K562 (cell line): Measurements from ENCODE around the gene CCZ1B. TPM values are rescaled to one million over a fixed set of nuclear protein-coding genes. Genes with fewer than 3 reads are reported as not detected.

Source experiments
- CBX1 ChIP-seq: sonication (generic); IDR thresholded peaks from 2 replicates; pipeline ENCODE4 v1.6.1; 2016; ENCODE audit warnings: antibody characterized with exemption, low read depth, mild to moderate bottlenecking
- CXXC5 ChIP-seq: fragments of 250-450 bp; sonication (Bioruptor Pico); IDR thresholded peaks from 2 replicates; pipeline ENCODE4 v1.8.0; 2022; ENCODE audit warnings: inconsistent platforms, mild to moderate bottlenecking, moderate library complexity
- DMBX1 ChIP-seq: fragments of 250-450 bp; sonication (Bioruptor Pico); IDR thresholded peaks from 2 replicates; pipeline ENCODE4 v1.8.0; 2022; ENCODE audit warnings: inconsistent platforms, mild to moderate bottlenecking, moderate library complexity, borderline replicate concordance
- EP400 ChIP-seq: fragments of 450-650 bp; IDR thresholded peaks from 2 replicates; pipeline ENCODE4 v1.6.1; 2017; ENCODE audit warnings: antibody characterized with exemption, mild to moderate bottlenecking, moderate library complexity
- FOXK2 ChIP-seq, 2 experiments: fragments of 450-650 bp; IDR thresholded peaks in 1 of 2; conservative IDR thresholded peaks in 1 of 2; 2 replicates each; pipeline ENCODE4 v1.6.1; 2016; ENCODE audit warnings: low read depth in 2 of 2, mild to moderate bottlenecking in 1 of 2
- GABPA ChIP-seq: fragments of 200-800 bp; sonication (Bioruptor generic); conservative IDR thresholded peaks from 2 replicates; pipeline ENCODE4 v1.6.1; 2016; ENCODE audit warnings: low read depth, missing genetic modification characterization, missing compliant biosample characterization
- HBP1 ChIP-seq: fragments of 450-650 bp; formaldehyde crosslinking; IDR thresholded peaks from 2 replicates; pipeline ENCODE4 v1.4.0; 2022; ENCODE audit warnings: missing genetic modification characterization
- HCFC1 ChIP-seq: IDR thresholded peaks from 2 replicates; pipeline ENCODE4 v1.6.1; 2012; ENCODE audit warnings: low read depth, low read length, improper control_type of control experiment
- MGA ChIP-seq: fragments of 450-650 bp; IDR thresholded peaks from 2 replicates; pipeline ENCODE4 v1.6.1; 2016; ENCODE audit warnings: mild to moderate bottlenecking, moderate library complexity
- MTA2 ChIP-seq: fragments of 450-650 bp; IDR thresholded peaks from 2 replicates; pipeline ENCODE4 v1.6.1; 2016; ENCODE audit warnings: low read depth
- RB1 ChIP-seq: fragments of 450-650 bp; IDR thresholded peaks from 2 replicates; pipeline ENCODE4 v1.6.1; 2017; ENCODE audit warnings: low read depth, mild to moderate bottlenecking
- ZNF75A ChIP-seq: fragments of 450-650 bp; formaldehyde crosslinking; IDR thresholded peaks from 2 replicates; pipeline ENCODE4 v1.4.0; 2020; ENCODE audit warnings: mild to moderate bottlenecking
- polyA plus RNA-seq, 8 experiments: library from polyadenylated mRNA; depleted of rRNA in 4 of 8; stranded (reverse) in 5 of 8; unstranded in 3 of 8; fragments of >200 nt; fragmentation: Nextera tagmentation in 2 of 8; fragmentation: Illumina TruSeq in 1 of 8; extraction: Ambion mirVana in 2 of 8; extraction: Trizol in 1 of 8; gene quantifications; 2 replicates each; pipeline versions ENCODE4 v1.2.1 to v1.2.3, GENCODE V29; 2011 to 2014; ENCODE audit warnings: inconsistent platforms in 1 of 8, missing spikeins in 1 of 8
- total RNA-seq, 7 experiments: library from RNA; depleted of rRNA in 6 of 7; stranded (reverse); fragments of >200 nt in 6 of 7; fragmentation: Illumina TruSeq in 2 of 7; extraction: Trizol in 2 of 7; gene quantifications; 2 replicates each; pipeline versions ENCODE4 v1.2.1 to v1.2.3, GENCODE V29; 2011 to 2021; ENCODE audit warnings: low replicate concordance in 1 of 7
- TF ChIP-seq, protein P1 (sequence below): fragments of 450-650 bp; formaldehyde crosslinking; IDR thresholded peaks from 2 replicates; pipeline ENCODE4 v1.4.0; 2020; ENCODE audit warnings: mild to moderate bottlenecking, moderate library complexity

The CCZ1B gene
- total and polyA plus RNA-seq, 9 of the 15 experiments (the other 6 are each of a cell fraction or from before 2014, with no cell fraction given), result 8.1 to 78.5 (median 36.8) TPM

- TF ChIP-seq GABPA, result peak; percentile 89
- 0 out of 2 replicates have a peak, but pooled peaks have one; percentile 22 for TF ChIP-seq HBP1 (CRISPR knock-in tag)
- TF ChIP-seq MGA, result peak; percentile 61
- TF ChIP-seq RB1, result 0 out of 2 replicates have a peak, but pooled peaks have one; percentile 32
- peak; percentile 97 for TF ChIP-seq CBX1
- TF ChIP-seq, protein P1, sequence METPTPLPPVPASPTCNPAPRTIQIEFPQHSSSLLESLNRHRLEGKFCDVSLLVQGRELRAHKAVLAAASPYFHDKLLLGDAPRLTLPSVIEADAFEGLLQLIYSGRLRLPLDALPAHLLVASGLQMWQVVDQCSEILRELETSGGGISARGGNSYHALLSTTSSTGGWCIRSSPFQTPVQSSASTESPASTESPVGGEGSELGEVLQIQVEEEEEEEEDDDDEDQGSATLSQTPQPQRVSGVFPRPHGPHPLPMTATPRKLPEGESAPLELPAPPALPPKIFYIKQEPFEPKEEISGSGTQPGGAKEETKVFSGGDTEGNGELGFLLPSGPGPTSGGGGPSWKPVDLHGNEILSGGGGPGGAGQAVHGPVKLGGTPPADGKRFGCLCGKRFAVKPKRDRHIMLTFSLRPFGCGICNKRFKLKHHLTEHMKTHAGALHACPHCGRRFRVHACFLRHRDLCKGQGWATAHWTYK (CRISPR knock-in tag), result 0 out of 2 replicates have a peak, but pooled peaks have one; percentile 41
- peak; percentile 83 to 89 for TF ChIP-seq FOXK2 (conservative IDR thresholded peaks at IDR 0.05 in 1 of 2, IDR thresholded peaks at IDR 0.05 in 1 of 2; ENCODE audit: low read depth in 2 of 2)
- peak; percentile 66 for TF ChIP-seq HCFC1
- peak; percentile 65 for TF ChIP-seq EP400
- TF ChIP-seq ZNF75A (CRISPR knock-in tag), result 0 out of 2 replicates have a peak, but pooled peaks have one; percentile 20
- peak; percentile 56 for TF ChIP-seq MTA2
- peak; percentile 86 for TF ChIP-seq CXXC5 (CRISPR knock-in tag)
- peak; percentile 84; the same call in 1 of the 2 replicates for TF ChIP-seq DMBX1 (CRISPR knock-in tag)
Measured at GRCh38 chr7:6826151-6826550, at the start of gene CCZ1B (continued).
